Globus pallidus (tissue), 1 donor: ENCODE results near the gene PCED1B.
"Not testable (repeated sequence)": the region's sequence is repeated elsewhere in the genome, so short reads cannot be mapped to it uniquely, and the experiment has no call there.

Experiments used
- DNase-seq: peaks from one replicate; pipeline ENCODE4 v3.0.0-alpha.2; 2015; ENCODE audit warnings: low spot score

PCED1B gene

GRCh38 chr12:47088021-47088944, 8.9 kb downstream of the PCED1B start:
- DNase-seq, result no peak

- no peak for DNase-seq
Measured at GRCh38 chr12:47091009-47091408, 11.6 kb downstream of the PCED1B start.

GRCh38 chr12:47094804-47095203, 15.4 kb downstream of the PCED1B start:
- no peak for DNase-seq

GRCh38 chr12:47095446-47096236, 16.2 kb downstream of the PCED1B start:
- DNase-seq, result no peak

GRCh38 chr12:47097276-47097896, 18.0 kb downstream of the PCED1B start:
- DNase-seq, result no peak

GRCh38 chr12:47098099-47098498, 18.7 kb downstream of the PCED1B start:
- no peak for DNase-seq

- no peak for DNase-seq
Measured at GRCh38 chr12:47099610-47100009, 20.2 kb downstream of the PCED1B start.

GRCh38 chr12:47100160-47100559, 20.7 kb downstream of the PCED1B start:
- no peak for DNase-seq

- no peak for DNase-seq
Measured at GRCh38 chr12:47102406-47102805, 23.0 kb downstream of the PCED1B start.

GRCh38 chr12:47102845-47103651, 23.6 kb downstream of the PCED1B start:
- no peak for DNase-seq

GRCh38 chr12:47105914-47106674, 26.7 kb downstream of the PCED1B start:
- DNase-seq, result no peak

GRCh38 chr12:47107446-47107845, 28.0 kb downstream of the PCED1B start:
- DNase-seq, result no peak

- DNase-seq, result no peak
Measured at GRCh38 chr12:47107926-47108325, 28.5 kb downstream of the PCED1B start.

GRCh38 chr12:47110011-47110541, 30.7 kb downstream of the PCED1B start:
- DNase-seq, result no peak

- no peak for DNase-seq
Measured at GRCh38 chr12:47110718-47111391, 31.4 kb downstream of the PCED1B start.

GRCh38 chr12:47111392-47111778, 32.0 kb downstream of the PCED1B start:
- no peak for DNase-seq

GRCh38 chr12:47111854-47112253, 32.4 kb downstream of the PCED1B start:
- no peak for DNase-seq

GRCh38 chr12:47112679-47113078, 33.3 kb downstream of the PCED1B start:
- no peak for DNase-seq

- DNase-seq, result no peak
Measured at GRCh38 chr12:47114481-47114892, 35.1 kb downstream of the PCED1B start.

GRCh38 chr12:47117305-47117704, 37.9 kb downstream of the PCED1B start:
- DNase-seq, result not testable (repeated sequence)
